HepG2 (cell line): Measurements from ENCODE around the gene MYCBP2. TPM values are rescaled to one million over a fixed set of nuclear protein-coding genes. Genes with fewer than 3 reads are reported as not detected.

Experiments used
- ATAC-seq: fragments of 200-7000 bp; cut with Tn5 transposase; 3 replicates; pipeline ENCODE4 v1.9.1; 2020; ENCODE audit warnings: mild to moderate bottlenecking, moderate library complexity
- BruUV-seq: library from RNA; stranded (reverse); fragments of 400-500 nt; replicated peaks from 2 replicates; lab custom pipeline; 2021; lab: Mats Ljungman, UMichigan
- CTCF ChIA-PET: fragments of 300-600 bp; formaldehyde crosslinking; extraction: SDS; loops from one replicate; lab custom pipeline; 2021; ENCODE audit warnings: low total read pairs, inconsistent platforms, low intra/inter-chr PET ratio; lab: Yijun Ruan, JAX
- POLR2A ChIA-PET: fragments of 350-600 bp; sonication (Branson Sonifier 250); formaldehyde crosslinking; loops from one replicate; lab custom pipeline; 2020; ENCODE audit warnings: antibody characterized with exemption, inconsistent platforms; lab: Yijun Ruan, JAX
- DNase-seq: peaks from one replicate; pipeline ENCODE4 v3.0.0-alpha.2; 2015; ENCODE audit warnings: low spot score
- FAIRE-seq: peaks from 3 replicates; lab custom pipeline; 2011; peaks lifted over from hg19 to GRCh38; lab: Jason Lieb, UNC
- H2AFZ ChIP-seq: one replicate; pipeline ENCODE4 v1.6.1; 2011; ENCODE audit warnings: low read length, inconsistent platforms
- H3K27ac ChIP-seq: fragments of 300-600 bp; 3 replicates; pipeline ENCODE4 v1.8.0; 2011; ENCODE audit warnings: mixed run types, mild to moderate bottlenecking, mixed read lengths, low read length, inconsistent platforms; ENCODE audit not compliant: insufficient read depth; ENCODE audit errors: extremely low read length
- H3K27me3 ChIP-seq, 2 experiments: fragments of 200-600 bp in 1 of 2; 2 replicates in 1 of 2; 3 replicates in 1 of 2; pipeline versions ENCODE4 v1.6.0 to v1.8.0; 2011; ENCODE audit warnings: low read length in 2 of 2, mild to moderate bottlenecking in 2 of 2, moderate library complexity in 2 of 2, inconsistent platforms in 1 of 2; ENCODE audit not compliant: insufficient read depth in 2 of 2, control insufficient read depth in 1 of 2
- H3K36me3 ChIP-seq, 2 experiments: fragments of 200-600 bp in 1 of 2; replicated peaks in 1 of 2; 2 replicates in 1 of 2; 3 replicates in 1 of 2; pipeline versions ENCODE4 v1.5.1 to v1.8.0; 2011; ENCODE audit warnings: low read length in 2 of 2, inconsistent platforms in 1 of 2; ENCODE audit not compliant: insufficient read depth in 2 of 2, control insufficient read depth in 1 of 2
- H3K4me1 ChIP-seq: 2 replicates; pipeline ENCODE4 v1.5.1; 2012; ENCODE audit warnings: low read length, inconsistent platforms; ENCODE audit not compliant: insufficient read depth
- H3K4me2 ChIP-seq: 2 replicates; pipeline ENCODE4 v1.6.0; 2011; ENCODE audit warnings: low read depth, low read length, inconsistent platforms
- H3K4me3 ChIP-seq, 3 experiments: fragments of 200-600 bp in 1 of 3; sonication (generic), shearing (Covaris generic) in 1 of 3; replicated peaks in 1 of 3; 2 replicates each; pipeline ENCODE4 v1.5.1; 2011 to 2016; ENCODE audit warnings: low read length in 3 of 3, inconsistent platforms in 2 of 3, low read depth in 2 of 3, mild to moderate bottlenecking in 2 of 3, control low read depth in 1 of 3, mixed read lengths in 1 of 3; ENCODE audit not compliant: insufficient read depth in 1 of 3
- H3K79me2 ChIP-seq: one replicate; pipeline ENCODE4 v1.6.1; 2011; ENCODE audit warnings: low read length, inconsistent platforms; ENCODE audit not compliant: insufficient read depth
- H3K9ac ChIP-seq: 2 replicates; pipeline ENCODE4 v1.6.0; 2011; ENCODE audit warnings: mild to moderate bottlenecking, low read depth, low read length, inconsistent platforms; ENCODE audit not compliant: insufficient read depth
- H3K9me3 ChIP-seq: 2 replicates; pipeline ENCODE4 v1.5.1; 2012; ENCODE audit warnings: mild to moderate bottlenecking, low read length
- H4K20me1 ChIP-seq: 2 replicates; pipeline ENCODE4 v1.6.0; 2011; ENCODE audit warnings: inconsistent platforms, mild to moderate bottlenecking, low read length, moderate library complexity; ENCODE audit not compliant: insufficient read depth
- ARNT2 ChIP-seq: sonication (generic); formaldehyde crosslinking; IDR thresholded peaks from 2 replicates; pipeline ENCODE4 v1.8.0; 2022; ENCODE audit warnings: mild to moderate bottlenecking, low read depth, missing genetic modification reagents, moderate library complexity
- REXO4 ChIP-seq: sonication (generic); formaldehyde crosslinking; IDR thresholded peaks from 2 replicates; pipeline ENCODE4 v1.8.0; 2022; ENCODE audit warnings: missing genetic modification reagents, mild to moderate bottlenecking, borderline replicate concordance
- TBP ChIP-seq: sonication (generic); formaldehyde crosslinking; IDR thresholded peaks from 2 replicates; pipeline ENCODE4 v1.5.0; 2020; ENCODE audit warnings: missing genetic modification reagents
- ZC3H4 ChIP-seq: sonication (generic); formaldehyde crosslinking; IDR thresholded peaks from 2 replicates; pipeline ENCODE4 v1.4.0; 2020; ENCODE audit warnings: missing genetic modification reagents, borderline replicate concordance
- ZFP1 ChIP-seq: IDR thresholded peaks from 2 replicates; pipeline ENCODE4 v1.6.1; 2016
- ZNF235 ChIP-seq: sonication (generic); formaldehyde crosslinking; IDR thresholded peaks from 2 replicates; pipeline ENCODE4 v1.8.1; 2023; ENCODE audit warnings: mild to moderate bottlenecking, missing genetic modification reagents, borderline replicate concordance
- ZNF256 ChIP-seq: sonication (generic); formaldehyde crosslinking; conservative IDR thresholded peaks from 2 replicates; pipeline ENCODE4 v1.4.0; 2020; ENCODE audit warnings: missing genetic modification reagents
- ZNF776 ChIP-seq: sonication (generic); formaldehyde crosslinking; IDR thresholded peaks from 2 replicates; pipeline ENCODE4 v1.4.0; 2020; ENCODE audit warnings: mild to moderate bottlenecking, missing genetic modification reagents
- ZSCAN20 ChIP-seq: sonication (generic); formaldehyde crosslinking; IDR thresholded peaks from 2 replicates; pipeline ENCODE4 v1.4.0; 2020; ENCODE audit warnings: missing genetic modification reagents, mild to moderate bottlenecking, borderline replicate concordance
- WGBS: methylation state at CpG from one replicate; pipeline ENCODE4 v1.1.6; 2017; ENCODE audit warnings: low lambda C conversion rate; 5-methylcytosine and 5-hydroxymethylcytosine counted together
- in situ Hi-C: cut with HindIII; loops from 2 replicates; pipeline ENCODE4 v1.10.0; 2017; ENCODE audit warnings: low pct_unique_long_range_greater_than_20kb; ENCODE audit not compliant: extremely low pct_ligation_motif_present
- intact Hi-C: fragments of 100-400 bp; cut with micrococcal nuclease; formaldehyde crosslinking; loops from one replicate; pipeline ENCODE4 v1.10.0; 2022; ENCODE audit not compliant: unreplicated experiment
- polyA plus RNA-seq, 8 experiments: library from polyadenylated mRNA; depleted of rRNA in 3 of 8; stranded (reverse) in 7 of 8; unstranded in 1 of 8; fragments of >200 nt; fragmentation: Illumina TruSeq in 4 of 8; extraction: Trizol in 4 of 8; gene quantifications; 2 replicates each; pipeline versions ENCODE4 v1.2.1 to v1.2.3, GENCODE V29; 2011 to 2016; ENCODE audit warnings: low read depth in 4 of 8, missing spikeins in 1 of 8, mixed read lengths in 1 of 8; ENCODE audit not compliant: insufficient read depth in 1 of 8
- total RNA-seq, 5 experiments: library from RNA; depleted of rRNA; stranded (reverse); fragments of >200 nt; fragmentation: Illumina TruSeq; extraction: Trizol; gene quantifications; 2 replicates each; pipeline ENCODE4 v1.2.3, GENCODE V29; 2016; ENCODE audit warnings: low read depth in 1 of 5
- TF ChIP-seq, protein P1 (sequence below): sonication (generic); formaldehyde crosslinking; IDR thresholded peaks from 2 replicates; pipeline ENCODE4 v1.9.0; 2021; ENCODE audit warnings: missing genetic modification reagents, borderline replicate concordance

The MYCBP2 gene
- total and polyA plus RNA-seq, 2 of the 13 experiments (the other 11 are each of a cell fraction or from before 2014, with no cell fraction given) = 16.3 to 35.3 TPM

DNA sequence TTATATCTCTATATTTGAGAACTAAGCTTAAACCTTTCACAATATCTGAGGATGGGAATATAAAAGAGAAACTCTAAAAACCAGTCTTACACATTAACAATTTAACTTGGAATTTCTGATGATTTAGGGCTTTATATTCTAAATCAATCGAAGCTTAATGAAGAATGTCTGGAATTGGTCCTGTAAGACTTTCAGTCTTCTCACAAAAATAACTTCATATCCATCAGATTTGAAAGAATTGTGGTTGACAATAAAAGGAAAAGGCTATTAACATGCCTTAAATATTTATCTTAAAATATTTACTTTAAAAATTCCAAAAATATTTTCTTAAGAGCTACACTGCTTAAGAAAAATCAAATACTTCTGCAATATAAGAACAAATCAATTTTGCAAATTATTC lies 27.3 kb downstream of the MYCBP2 start:
- H3K36me3 ChIP-seq = no peaks in the 10 kb centered on the region
- ChIA-PET POLR2A (no interaction called here), CTCF (no interaction called here)
- no TSS peak for BruUV-seq
- WGBS = 86% methylated on average over 1 of the region's 1 CpG
- no peaks in the 10 kb centered on the region for H4K20me1 ChIP-seq
- no peak overlapping the region for H3K4me2 ChIP-seq
- H3K27ac ChIP-seq = no peak overlapping the region
- TF ChIP-seq TBP (no peak), ZSCAN20 (CRISPR knock-in tag) (no peak), ZNF235 (CRISPR knock-in tag) (no peak), ZNF776 (CRISPR knock-in tag) (no peak), ZNF256 (CRISPR knock-in tag) (no peak), ARNT2 (CRISPR knock-in tag) (no peak), ZC3H4 (CRISPR knock-in tag) (no peak), REXO4 (CRISPR knock-in tag) (no peak), ZFP1 (no peak)
- TF ChIP-seq, protein P1, sequence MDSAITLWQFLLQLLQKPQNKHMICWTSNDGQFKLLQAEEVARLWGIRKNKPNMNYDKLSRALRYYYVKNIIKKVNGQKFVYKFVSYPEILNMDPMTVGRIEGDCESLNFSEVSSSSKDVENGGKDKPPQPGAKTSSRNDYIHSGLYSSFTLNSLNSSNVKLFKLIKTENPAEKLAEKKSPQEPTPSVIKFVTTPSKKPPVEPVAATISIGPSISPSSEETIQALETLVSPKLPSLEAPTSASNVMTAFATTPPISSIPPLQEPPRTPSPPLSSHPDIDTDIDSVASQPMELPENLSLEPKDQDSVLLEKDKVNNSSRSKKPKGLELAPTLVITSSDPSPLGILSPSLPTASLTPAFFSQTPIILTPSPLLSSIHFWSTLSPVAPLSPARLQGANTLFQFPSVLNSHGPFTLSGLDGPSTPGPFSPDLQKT = no peak
- H3K9me3 ChIP-seq = no peaks in the 10 kb centered on the region
- FAIRE-seq (no peak), ATAC-seq (no peak), DNase-seq (no peak)
- peaks cover 18% of the 10 kb centered on the region for H3K79me2 ChIP-seq
- intact Hi-C loops (no loop called here), in situ Hi-C loops (no loop called here)
- H2AFZ ChIP-seq = no peak overlapping the region
- H3K4me1 ChIP-seq = peaks cover 22% of the 10 kb centered on the region
- no peaks in the 10 kb centered on the region for H3K27me3 ChIP-seq
- no peak overlapping the region for H3K4me3 ChIP-seq
- H3K9ac ChIP-seq = no peak overlapping the region
